PC-3 (cell line): ENCODE measurements around the gene NET1. TPM values are rescaled to one million over a fixed set of nuclear protein-coding genes. Genes with fewer than 3 reads are reported as not detected.

Source experiments
- ATAC-seq: fragments of 200-7000 bp; cut with Tn5 transposase; 2 replicates; pipeline ENCODE4 v1.9.1; 2020; ENCODE audit warnings: mild to moderate bottlenecking, moderate library complexity
- BruUV-seq: library from RNA; stranded (reverse); fragments of 400-500 nt; replicated peaks from 2 replicates; lab custom pipeline; 2021; lab: Mats Ljungman, UMichigan
- CTCF ChIA-PET: fragments of 300-600 bp; sonication (Branson Sonifier 250); formaldehyde crosslinking; loops from one replicate; lab custom pipeline; 2022; ENCODE audit warnings: antibody characterized with exemption; lab: Charles Lee
- POLR2A ChIA-PET: fragments of 300-600 bp; sonication (Branson Sonifier 250); formaldehyde crosslinking; loops from one replicate; lab custom pipeline; 2022; ENCODE audit warnings: antibody characterized with exemption; ENCODE audit not compliant: unreplicated experiment; lab: Charles Lee
- DNase-seq: peaks from one replicate; pipeline ENCODE4 v3.0.0-alpha.2; 2015
- H2AFZ ChIP-seq: fragments of 300-600 bp; sonication (generic); 2 replicates; pipeline ENCODE4 v1.6.0; 2016; ENCODE audit warnings: antibody characterized with exemption, low read length
- H3F3A ChIP-seq: fragments of 300-600 bp; sonication (generic); one replicate; pipeline ENCODE4 v1.6.0; 2017; ENCODE audit warnings: antibody characterized with exemption, low read length, control low read depth, mild to moderate bottlenecking; ENCODE audit not compliant: unreplicated experiment
- H3K27ac ChIP-seq: fragments of 300-600 bp; sonication (generic); 2 replicates; pipeline ENCODE4 v1.5.1; 2016; ENCODE audit warnings: mild to moderate bottlenecking, low read length
- H3K27me3 ChIP-seq: fragments of 300-600 bp; sonication (generic); 2 replicates; pipeline ENCODE4 v1.6.1; 2016; ENCODE audit warnings: low read length, mixed read lengths
- H3K36me3 ChIP-seq: fragments of 300-600 bp; sonication (generic); 2 replicates; pipeline ENCODE4 v1.6.1; 2016; ENCODE audit warnings: low read depth, mixed run types, low read length, mixed read lengths
- H3K4me1 ChIP-seq: fragments of 300-600 bp; sonication (generic); 2 replicates; pipeline ENCODE4 v1.5.1; 2016; ENCODE audit warnings: low read length; ENCODE audit not compliant: insufficient read depth
- H3K4me2 ChIP-seq: fragments of 300-600 bp; sonication (generic); 2 replicates; pipeline ENCODE4 v1.6.0; 2016; ENCODE audit warnings: low read length
- H3K4me3 ChIP-seq: fragments of 300-600 bp; sonication (generic); 2 replicates; pipeline ENCODE4 v1.5.1; 2016; ENCODE audit warnings: mild to moderate bottlenecking, low read length, mixed read lengths
- H3K79me2 ChIP-seq: fragments of 300-600 bp; sonication (generic); 2 replicates; pipeline ENCODE4 v1.6.1; 2017; ENCODE audit warnings: low read length, mixed read lengths
- H3K9ac ChIP-seq: fragments of 300-600 bp; sonication (generic); 2 replicates; pipeline ENCODE4 v1.6.0; 2016; ENCODE audit warnings: mild to moderate bottlenecking, low read length
- H3K9me2 ChIP-seq: fragments of 300-600 bp; sonication (generic); replicated peaks from 2 replicates; pipeline ENCODE4 v1.6.1; 2016; ENCODE audit warnings: mixed run types, low read length, mixed read lengths
- H3K9me3 ChIP-seq: fragments of 300-600 bp; sonication (generic); 2 replicates; pipeline ENCODE4 v1.6.1; 2016; ENCODE audit warnings: low read length, mixed read lengths
- H4K20me1 ChIP-seq: fragments of 300-600 bp; sonication (generic); 2 replicates; pipeline ENCODE4 v1.6.1; 2016; ENCODE audit warnings: low read length, mixed read lengths
- EZH2 ChIP-seq: fragments of 300-600 bp; sonication (generic); IDR thresholded peaks from one replicate; pipeline ENCODE4 v1.6.1; 2017; ENCODE audit warnings: antibody characterized with exemption, mild to moderate bottlenecking, low read length; ENCODE audit not compliant: unreplicated experiment
- EZH2phosphoT487 ChIP-seq: fragments of 300-600 bp; sonication (generic); IDR thresholded peaks from 2 replicates; pipeline ENCODE4 v1.6.1; 2018; ENCODE audit warnings: mild to moderate bottlenecking, antibody characterized with exemption, low read length, borderline replicate concordance
- intact Hi-C: fragments of 100-400 bp; cut with micrococcal nuclease; formaldehyde crosslinking; loops from 2 replicates; pipeline ENCODE4 v1.9.0; 2023
- total RNA-seq: library from RNA; depleted of rRNA; stranded (reverse); fragments of >200 nt; gene quantifications from 2 replicates; pipeline ENCODE4 v1.2.3, GENCODE V29; 2014
- TF ChIP-seq, protein P1 (sequence below): fragments of 300-600 bp; sonication (generic); conservative IDR thresholded peaks from 2 replicates; pipeline ENCODE4 v1.5.1; 2017; ENCODE audit warnings: antibody characterized with exemption, low read depth, mild to moderate bottlenecking, low read length

The NET1 gene
- total RNA-seq, 1 experiment from 2014 or later: 88.2 TPM

DNA sequence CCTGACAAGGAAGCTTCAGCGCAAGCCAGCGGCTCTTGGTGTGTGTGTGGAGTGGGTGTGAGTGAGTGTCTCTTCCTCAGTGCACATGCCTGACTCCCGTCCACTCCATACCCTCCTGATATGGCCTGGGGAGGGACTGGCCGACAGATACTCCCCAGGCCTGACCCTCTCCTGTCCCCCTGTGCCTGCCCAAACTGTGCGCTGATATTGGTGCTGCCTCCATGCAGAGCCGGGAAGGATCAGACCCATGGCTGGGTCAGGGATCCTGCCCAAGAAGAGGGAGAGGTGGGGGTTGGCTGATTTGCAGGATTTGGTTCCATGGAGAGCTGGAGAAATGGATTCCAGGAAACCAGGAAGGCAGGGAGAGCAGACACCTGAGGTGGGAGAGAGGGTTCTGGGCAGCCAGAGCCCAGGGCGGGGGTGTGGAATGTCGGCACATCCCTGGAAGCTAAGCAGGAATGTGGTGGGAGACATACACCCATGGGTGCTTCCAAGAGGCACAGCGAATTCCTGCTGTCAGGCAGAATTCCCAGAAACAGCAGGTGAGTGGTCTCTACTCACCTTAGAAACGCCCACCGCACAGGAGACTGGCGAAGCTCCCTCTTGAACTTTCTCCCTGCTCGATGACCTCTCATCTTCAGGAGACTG is 80.7 kb downstream of the NET1 start:
- BruUV-seq: no TSS peak
- ChIA-PET CTCF (no interaction called here), POLR2A (no interaction called here)
- Histone ChIP-seq H3K36me3 (no peaks in the 10 kb centered on the region), H3K9me3 (no peaks in the 10 kb centered on the region), H3K27ac (no peak overlapping the region), H3K9me2 (no peaks in the 10 kb centered on the region), H4K20me1 (no peaks in the 10 kb centered on the region), H3K9ac (no peak overlapping the region), H3K4me1 (peaks cover 23% of the 10 kb centered on the region), H2AFZ (no peak overlapping the region), H3K4me3 (no peak overlapping the region), H3F3A (no peaks in the 10 kb centered on the region), H3K4me2 (no peak overlapping the region), H3K27me3 (no peaks in the 10 kb centered on the region), H3K79me2 (no peaks in the 10 kb centered on the region)
- DNase-seq (no peak), ATAC-seq (no peak)
- intact Hi-C loops: no loop called here
- TF ChIP-seq, protein P1, sequence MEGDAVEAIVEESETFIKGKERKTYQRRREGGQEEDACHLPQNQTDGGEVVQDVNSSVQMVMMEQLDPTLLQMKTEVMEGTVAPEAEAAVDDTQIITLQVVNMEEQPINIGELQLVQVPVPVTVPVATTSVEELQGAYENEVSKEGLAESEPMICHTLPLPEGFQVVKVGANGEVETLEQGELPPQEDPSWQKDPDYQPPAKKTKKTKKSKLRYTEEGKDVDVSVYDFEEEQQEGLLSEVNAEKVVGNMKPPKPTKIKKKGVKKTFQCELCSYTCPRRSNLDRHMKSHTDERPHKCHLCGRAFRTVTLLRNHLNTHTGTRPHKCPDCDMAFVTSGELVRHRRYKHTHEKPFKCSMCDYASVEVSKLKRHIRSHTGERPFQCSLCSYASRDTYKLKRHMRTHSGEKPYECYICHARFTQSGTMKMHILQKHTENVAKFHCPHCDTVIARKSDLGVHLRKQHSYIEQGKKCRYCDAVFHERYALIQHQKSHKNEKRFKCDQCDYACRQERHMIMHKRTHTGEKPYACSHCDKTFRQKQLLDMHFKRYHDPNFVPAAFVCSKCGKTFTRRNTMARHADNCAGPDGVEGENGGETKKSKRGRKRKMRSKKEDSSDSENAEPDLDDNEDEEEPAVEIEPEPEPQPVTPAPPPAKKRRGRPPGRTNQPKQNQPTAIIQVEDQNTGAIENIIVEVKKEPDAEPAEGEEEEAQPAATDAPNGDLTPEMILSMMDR: no peak
- TF ChIP-seq EZH2 (no peak), EZH2phosphoT487 (no peak)

DNA sequence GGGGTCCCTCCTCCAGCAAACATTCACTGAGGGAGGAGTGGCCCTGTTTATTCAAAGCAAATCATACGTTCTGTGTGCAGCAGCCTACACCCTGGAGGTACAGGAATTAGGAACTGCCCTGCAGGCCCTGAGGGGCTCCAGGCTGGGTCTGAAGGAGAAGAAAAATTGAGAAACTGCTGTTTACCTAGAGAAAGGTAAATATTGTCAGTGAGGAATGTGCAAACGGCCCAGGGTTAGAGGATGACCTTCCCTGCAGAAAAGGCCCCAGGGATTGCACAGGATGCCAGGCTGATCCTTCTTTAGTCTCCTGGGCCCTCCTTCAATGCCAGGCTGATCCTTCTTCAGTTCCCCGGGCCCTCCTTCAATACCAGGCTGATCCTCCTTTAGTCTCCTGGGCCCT is 81.3 kb downstream of the NET1 start:
- intact Hi-C loops: no loop called here
- H3K9ac ChIP-seq: no peak overlapping the region
- H3K9me2 ChIP-seq: no peaks in the 10 kb centered on the region
- no peaks in the 10 kb centered on the region for H3K79me2 ChIP-seq
- no peaks in the 10 kb centered on the region for H3K27me3 ChIP-seq
- peak; percentile 60 for ATAC-seq
- H3K4me1 ChIP-seq: peaks cover 20% of the 10 kb centered on the region
- H3K36me3 ChIP-seq: no peaks in the 10 kb centered on the region
- ChIA-PET POLR2A (no interaction called here), CTCF (no interaction called here)
- no peaks in the 10 kb centered on the region for H3K9me3 ChIP-seq
- H3K27ac ChIP-seq: no peak overlapping the region
- H3K4me3 ChIP-seq: no peak overlapping the region
- H3K4me2 ChIP-seq: no peak overlapping the region
- BruUV-seq: no TSS peak
- TF ChIP-seq, protein P1: no peak
- no peak for TF ChIP-seq EZH2
- TF ChIP-seq EZH2phosphoT487: no peak
- no peak overlapping the region for H2AFZ ChIP-seq
- H3F3A ChIP-seq: no peaks in the 10 kb centered on the region
- DNase-seq: peak; percentile 43
- no peaks in the 10 kb centered on the region for H4K20me1 ChIP-seq

DNA sequence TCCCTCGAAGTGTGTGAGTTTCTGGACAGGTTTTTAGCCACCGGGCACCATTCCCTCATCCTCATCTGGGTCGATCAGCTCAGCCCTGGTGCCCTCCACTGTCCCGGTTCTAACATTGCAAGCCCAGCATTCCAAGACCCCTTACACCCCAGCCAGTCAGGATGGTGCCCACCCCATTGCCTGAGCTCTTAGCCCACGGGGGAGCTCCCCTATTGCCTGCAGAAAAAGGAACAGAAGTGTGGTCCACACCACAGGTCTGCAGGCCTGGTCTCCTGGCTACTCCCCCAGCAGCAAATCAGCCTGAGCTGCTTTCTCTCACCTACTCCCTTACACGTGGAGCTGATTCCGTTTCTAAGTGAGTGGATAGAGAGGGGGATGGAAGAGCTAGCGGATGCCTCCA is 82.3 kb downstream of the NET1 start:
- no peaks in the 10 kb centered on the region for H3K36me3 ChIP-seq
- no peak for DNase-seq
- H3F3A ChIP-seq: no peaks in the 10 kb centered on the region
- no TSS peak for BruUV-seq
- no peak for ATAC-seq
- H2AFZ ChIP-seq: no peak overlapping the region
- H3K27ac ChIP-seq: no peak overlapping the region
- no peaks in the 10 kb centered on the region for H3K9me2 ChIP-seq
- no peak overlapping the region for H3K4me3 ChIP-seq
- H3K4me2 ChIP-seq: no peak overlapping the region
- intact Hi-C loops: no loop called here
- H3K9me3 ChIP-seq: no peaks in the 10 kb centered on the region
- no peaks in the 10 kb centered on the region for H3K79me2 ChIP-seq
- TF ChIP-seq EZH2: no peak
- no peaks in the 10 kb centered on the region for H3K27me3 ChIP-seq
- ChIA-PET CTCF (no interaction called here), POLR2A (no interaction called here)
- H4K20me1 ChIP-seq: no peaks in the 10 kb centered on the region
- H3K4me1 ChIP-seq: peaks cover 12% of the 10 kb centered on the region; the same call in 1 of the 2 replicates
- H3K9ac ChIP-seq: no peak overlapping the region
